ENCODE data around the gene CMIP.

GRCh38 chr16:81436386-81436785 is 8.2 kb upstream of the CMIP start:
- TF ChIP-seq POLR2A (IDR thresholded peaks at IDR 0.05; ENCODE audit: low read depth, low read length) = no peak
- TF ChIP-seq, protein P1, sequence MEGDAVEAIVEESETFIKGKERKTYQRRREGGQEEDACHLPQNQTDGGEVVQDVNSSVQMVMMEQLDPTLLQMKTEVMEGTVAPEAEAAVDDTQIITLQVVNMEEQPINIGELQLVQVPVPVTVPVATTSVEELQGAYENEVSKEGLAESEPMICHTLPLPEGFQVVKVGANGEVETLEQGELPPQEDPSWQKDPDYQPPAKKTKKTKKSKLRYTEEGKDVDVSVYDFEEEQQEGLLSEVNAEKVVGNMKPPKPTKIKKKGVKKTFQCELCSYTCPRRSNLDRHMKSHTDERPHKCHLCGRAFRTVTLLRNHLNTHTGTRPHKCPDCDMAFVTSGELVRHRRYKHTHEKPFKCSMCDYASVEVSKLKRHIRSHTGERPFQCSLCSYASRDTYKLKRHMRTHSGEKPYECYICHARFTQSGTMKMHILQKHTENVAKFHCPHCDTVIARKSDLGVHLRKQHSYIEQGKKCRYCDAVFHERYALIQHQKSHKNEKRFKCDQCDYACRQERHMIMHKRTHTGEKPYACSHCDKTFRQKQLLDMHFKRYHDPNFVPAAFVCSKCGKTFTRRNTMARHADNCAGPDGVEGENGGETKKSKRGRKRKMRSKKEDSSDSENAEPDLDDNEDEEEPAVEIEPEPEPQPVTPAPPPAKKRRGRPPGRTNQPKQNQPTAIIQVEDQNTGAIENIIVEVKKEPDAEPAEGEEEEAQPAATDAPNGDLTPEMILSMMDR (IDR thresholded peaks at IDR 0.05 in 2 of 3, conservative IDR thresholded peaks at IDR 0.05 in 1 of 3; ENCODE audit: control insufficient read depth in 2 of 3, extremely low read depth in 1 of 3, insufficient read depth in 1 of 3, low read depth in 3 of 3, low read length in 3 of 3) = no peak
- no peak for TF ChIP-seq BMI1 (IDR thresholded peaks at IDR 0.05; ENCODE audit: borderline replicate concordance)
- no peak for TF ChIP-seq MYC (IDR thresholded peaks at IDR 0.05; ENCODE audit: insufficient read depth, insufficient read length, insufficient replicate concordance, low read length, severe bottlenecking)
- TF ChIP-seq STAT1 (conservative IDR thresholded peaks at IDR 0.05) = no peak

Measured in GM12878 (cell line).